ENCODE results near the gene FAM174C.

Gene FAM174C

DNA sequence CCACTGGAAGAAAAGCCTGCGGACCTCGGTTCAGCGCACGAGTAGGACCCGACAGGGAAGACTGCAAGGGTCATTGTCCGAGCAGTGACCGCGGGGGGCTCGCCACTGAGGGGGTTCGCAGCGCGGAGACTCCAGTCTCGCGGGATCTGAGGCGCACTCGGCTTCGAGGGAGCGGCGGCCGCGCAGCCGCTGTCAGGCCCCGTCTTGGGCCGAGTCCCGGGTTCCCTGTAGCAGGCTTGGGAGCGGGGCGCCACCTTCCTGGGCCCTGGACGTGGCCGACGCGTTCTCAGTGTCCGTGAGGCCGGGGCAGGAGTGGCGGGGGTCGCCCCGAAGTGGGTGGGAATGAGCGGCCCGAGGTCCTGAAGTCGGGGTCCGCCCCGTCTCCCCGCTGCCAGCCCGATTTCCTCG, 474 bp upstream of the FAM174C start:
- no peak for DNase-seq

GRCh38 chr19:1275976-1276627, 772 bp downstream of the FAM174C start:
- no peak for DNase-seq

- DNase-seq, result no peak
Observed at GRCh38 chr19:1276628-1277022, 1.3 kb downstream of the FAM174C start.

GRCh38 chr19:1277061-1277460, 1.7 kb downstream of the FAM174C start:
- no peak for DNase-seq

GRCh38 chr19:1278074-1278473, 2.7 kb downstream of the FAM174C start:
- DNase-seq, result no peak

- no peak for DNase-seq
Observed at GRCh38 chr19:1278713-1279660, 3.7 kb downstream of the FAM174C start.

GRCh38 chr19:1279782-1280341, 4.5 kb downstream of the FAM174C start:
- peak; percentile 95 for DNase-seq

GRCh38 chr19:1280636-1281568, 5.6 kb downstream of the FAM174C start:
- DNase-seq, result peak; percentile 62

DNA sequence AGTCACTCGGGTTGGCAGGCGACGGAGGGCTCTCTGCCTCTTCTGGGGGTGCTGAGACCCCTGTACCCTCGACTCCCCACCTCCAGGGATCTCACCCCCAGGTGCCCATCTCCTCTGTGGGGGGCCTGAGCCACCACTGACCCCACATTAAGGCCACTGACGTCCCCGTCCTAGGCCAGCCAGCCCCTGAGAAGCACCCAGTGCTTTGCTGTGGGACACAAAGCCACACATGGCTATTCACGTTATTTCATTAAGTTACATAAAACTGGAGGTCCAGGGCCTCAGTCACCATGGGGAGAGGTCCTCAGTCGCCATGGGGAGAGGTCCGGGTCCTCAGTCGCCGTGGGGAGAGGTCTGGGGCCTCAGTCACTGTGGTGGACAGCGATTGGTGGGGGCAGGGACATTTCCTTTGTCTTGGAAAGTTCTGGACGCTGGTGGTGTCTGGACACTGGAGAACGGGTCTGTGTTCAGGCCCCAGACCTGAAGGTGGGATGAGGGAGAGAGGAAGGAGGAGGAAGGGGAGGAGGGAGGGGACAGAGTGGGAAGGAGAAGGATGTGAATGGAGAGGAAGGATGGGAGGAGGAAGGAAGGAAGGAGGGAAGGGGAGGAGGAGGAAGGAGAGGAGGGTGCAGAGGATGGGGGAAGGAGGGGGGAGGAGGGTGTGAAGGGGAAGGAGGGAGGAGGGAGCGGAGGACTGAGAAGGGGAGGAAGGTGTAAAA, 6.4 kb downstream of the FAM174C start:
- no peak for DNase-seq

DNA sequence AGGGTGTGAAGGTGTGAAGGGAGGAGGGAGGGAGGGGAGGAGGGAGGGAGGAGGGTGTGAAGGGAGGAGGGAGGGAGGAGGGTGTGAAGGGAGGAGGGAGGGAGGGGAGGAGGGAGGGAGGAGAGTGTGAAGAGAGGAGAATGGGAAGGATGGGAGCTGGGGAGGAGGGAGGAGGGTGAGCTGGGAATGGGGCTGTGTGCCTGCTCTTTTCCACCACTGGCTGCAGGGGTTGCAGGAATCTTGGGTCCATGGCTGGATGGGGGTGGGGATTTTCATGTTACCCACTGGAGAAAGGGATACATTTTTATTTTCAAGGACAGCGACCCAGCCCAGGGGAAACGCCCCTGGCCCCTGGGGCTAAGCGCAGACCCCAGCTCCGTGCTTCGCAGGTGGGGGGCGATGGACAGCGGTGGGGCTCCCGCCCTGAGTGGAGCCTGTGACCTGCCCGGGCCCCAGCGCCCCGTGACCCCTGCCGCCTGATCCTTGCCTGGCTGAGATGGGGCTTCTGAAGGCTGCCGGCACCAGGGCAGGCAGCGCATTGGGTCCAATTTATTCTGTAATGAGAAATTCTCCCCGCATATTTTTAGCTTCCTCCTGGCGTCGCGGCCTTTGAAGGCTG, 7.4 kb downstream of the FAM174C start:
- DNase-seq, result no peak

DNA sequence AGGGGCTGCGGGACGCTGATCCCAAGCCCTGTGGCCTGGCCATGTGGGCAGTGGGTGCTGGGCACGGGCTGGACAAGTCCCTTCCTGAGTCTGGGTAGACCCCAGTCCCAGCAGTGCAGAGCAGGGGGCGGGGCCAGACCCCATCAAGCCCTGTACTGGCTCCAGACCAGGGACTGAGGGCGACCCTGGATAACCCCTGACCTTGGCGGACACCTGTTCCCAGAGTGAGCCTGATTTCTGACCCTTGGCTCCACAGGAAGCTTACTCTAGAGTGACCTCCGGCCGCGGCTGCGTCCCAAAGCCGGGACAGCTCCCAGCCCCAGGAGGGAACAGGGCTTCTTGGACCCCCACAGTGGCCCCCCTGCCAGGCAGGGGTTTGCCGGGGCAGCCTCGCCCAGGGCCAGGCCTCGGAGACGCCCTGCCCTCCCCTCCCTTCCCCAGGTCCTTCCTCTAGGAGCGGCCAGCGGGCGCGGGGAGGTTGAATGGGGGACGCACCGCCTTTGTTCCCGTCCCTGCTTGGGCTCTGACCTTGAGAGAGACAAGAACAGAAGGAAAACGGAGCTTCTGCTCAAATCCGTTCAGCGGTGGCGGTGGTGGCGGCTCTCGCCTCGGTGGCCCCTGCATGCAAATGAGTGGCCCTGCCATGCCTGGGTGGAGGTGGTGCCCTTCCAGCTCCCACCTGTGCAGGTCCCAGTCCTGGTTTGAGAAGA, 8.0 kb downstream of the FAM174C start:
- DNase-seq, result peak; percentile 56

- no peak for DNase-seq
Observed at GRCh38 chr19:1283917-1284292, 8.6 kb downstream of the FAM174C start.

DNA sequence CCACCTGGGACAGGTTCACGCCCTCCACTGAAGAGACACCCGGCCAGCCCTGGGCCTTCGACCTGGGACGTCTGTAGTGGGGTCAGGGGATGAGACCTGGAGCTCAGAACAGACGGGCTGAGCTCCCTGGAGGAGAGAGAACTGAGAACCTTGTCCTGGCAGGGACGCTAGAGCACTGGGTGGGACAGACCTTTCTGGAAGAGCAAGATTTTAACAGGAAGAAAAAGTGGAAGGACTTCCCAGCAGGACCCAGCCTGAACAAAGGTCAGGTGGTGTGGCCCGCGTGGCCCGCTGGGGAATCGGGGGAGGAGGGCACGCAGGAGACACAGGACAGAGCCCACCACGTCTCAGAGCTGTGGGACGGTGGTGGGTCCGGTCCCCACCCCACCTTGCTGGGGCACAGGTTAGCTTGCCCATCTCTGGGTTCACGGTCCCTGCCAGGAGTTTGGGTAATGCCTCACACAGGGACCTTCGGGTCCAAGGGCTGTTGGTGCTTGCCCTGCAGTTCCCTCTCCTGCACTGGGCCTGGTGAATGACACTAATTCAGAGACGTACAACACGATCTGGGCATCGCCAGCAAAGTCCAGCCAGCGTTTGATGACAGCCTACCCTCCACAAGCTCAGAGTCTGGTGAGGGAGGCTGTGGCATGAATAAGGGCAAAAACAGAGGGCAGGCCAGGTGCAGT, 9.1 kb downstream of the FAM174C start:
- no peak for DNase-seq

DNA sequence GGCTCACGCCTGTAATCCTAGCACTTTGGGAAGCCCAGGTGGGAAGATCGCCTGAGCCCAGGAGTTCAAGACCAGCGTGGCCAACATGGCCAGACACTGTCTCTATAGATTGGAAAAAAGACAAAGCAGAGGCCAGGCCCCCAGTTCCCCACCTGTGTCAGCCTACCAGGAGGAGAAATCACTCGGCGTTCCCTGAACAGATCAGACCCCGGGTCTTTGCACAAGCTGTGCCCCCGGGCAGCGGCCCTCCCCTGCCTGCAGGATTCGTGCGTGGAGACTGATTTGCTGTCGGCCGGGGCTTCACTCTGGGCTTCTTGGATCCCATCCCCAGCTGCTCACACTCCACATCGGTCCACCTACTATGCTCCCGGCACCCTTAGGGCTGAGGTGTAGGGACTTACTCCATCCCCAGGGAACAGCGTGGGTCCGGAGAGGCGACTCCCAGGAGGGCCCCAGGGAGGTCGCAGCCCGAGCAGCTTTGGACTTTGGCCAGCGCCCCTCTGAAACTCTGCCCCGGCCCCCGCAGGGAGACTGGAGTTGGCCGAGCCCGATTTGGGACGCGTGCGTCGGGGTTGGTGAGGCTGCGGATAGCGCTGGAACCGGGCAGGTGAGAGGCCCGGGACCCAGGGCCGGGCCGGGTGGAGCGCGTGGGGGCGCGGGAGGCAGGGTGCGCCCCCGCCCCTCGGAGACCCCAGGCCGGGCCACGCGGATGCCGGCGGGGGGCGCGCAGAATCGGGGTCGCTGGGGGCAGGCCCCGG, 9.8 kb downstream of the FAM174C start:
- peak; percentile 75 for DNase-seq

- DNase-seq, result no peak
Observed at GRCh38 chr19:1285737-1286360, 10.5 kb downstream of the FAM174C start, which contains the start of gene EFNA2. Gene EFNA2 (plus strand): TSS chr19:1285873. CDS start chr19:1286169, 296 bp downstream.

DNA sequence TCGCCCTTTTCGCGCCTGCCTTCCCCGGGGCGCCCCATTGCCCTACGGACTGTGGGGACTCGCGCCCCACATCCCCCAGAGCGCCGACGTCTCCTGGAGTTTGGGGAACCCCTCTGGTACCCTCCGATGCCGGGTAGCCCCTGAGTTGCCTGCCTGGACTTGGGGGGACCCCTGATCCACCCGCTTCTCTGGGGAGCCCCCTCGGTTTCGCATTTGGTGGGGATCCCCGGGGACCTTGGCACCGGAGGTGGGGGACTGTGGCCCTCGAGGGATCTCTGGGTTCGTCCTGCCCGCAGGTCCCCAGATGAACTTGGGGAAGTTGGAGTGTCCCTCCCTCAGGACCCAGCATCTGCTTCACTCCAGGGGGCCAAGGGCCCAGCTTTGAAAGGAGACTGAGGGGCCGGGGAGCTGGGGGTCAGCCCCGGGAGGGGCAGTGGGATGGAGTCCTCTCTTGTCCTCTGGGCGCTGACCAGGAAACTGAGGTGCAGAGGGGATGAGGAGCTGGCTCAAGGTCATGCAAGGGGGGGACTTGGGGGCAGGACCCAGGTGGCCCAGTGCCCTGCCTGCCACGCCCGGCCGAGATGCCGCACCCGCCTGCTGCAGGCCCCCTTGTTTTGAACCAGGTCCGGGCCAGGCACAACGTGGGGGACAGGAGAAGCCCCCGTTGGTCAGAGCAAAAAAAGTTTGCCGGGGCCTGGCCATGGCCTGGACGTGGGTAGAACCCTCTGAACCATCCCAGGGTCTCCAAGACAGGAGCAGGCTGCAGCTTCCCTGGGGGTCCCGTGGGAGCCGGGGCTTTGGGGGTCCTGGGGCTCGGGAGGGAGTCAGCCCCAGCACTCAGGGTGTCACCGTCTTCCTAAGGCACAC, 11.4 kb downstream of the FAM174C start:
- peak; percentile 54 for DNase-seq

DNA sequence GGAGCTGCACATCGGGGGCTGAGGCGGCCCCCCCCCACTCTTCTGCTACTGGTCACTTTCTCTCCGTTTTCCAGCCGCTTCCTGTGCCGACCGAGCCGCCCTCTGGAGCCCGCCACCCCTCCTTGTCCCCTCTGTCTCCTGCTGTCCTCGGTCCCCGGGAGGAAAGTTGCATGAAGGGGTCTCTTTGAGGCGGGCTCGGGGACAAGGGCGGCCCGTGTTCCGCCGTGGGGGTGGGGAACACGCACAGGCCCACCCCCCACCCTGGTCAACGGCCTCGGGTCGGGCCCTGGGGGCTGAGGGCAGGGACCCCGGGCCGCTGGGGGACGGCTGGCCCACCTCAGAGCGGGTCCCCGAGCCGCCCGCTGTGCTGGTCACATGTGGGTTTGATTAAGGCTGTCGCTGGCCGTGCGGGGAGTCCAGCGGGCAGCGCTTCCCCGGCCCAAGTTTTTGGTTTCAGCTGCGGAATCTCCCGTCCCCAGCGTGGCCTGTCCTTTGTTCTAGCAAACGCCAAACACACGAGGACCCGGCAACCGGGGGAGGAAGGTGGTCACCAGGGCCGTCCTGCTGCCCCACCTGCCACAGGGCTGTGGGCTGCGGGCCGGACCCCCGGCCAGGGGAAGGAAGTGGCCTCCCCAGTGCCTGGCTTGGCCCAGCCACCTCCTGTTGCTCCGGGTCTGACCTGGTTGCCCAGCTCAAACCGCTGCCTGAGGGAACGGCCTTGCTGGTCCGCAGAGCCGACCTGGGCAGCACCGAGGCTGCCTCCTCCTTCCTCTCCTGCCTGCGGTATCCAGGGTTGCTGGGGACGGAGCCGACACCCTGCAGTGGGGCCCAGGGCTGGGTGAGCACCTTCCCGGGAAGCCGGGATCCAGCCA, 12.3 kb downstream of the FAM174C start:
- DNase-seq, result peak; percentile 76
